HepG2 (cell line): Measurements from ENCODE around the gene MCOLN1. TPM values are rescaled to one million over a fixed set of nuclear protein-coding genes. Genes with fewer than 3 reads are reported as not detected.

Experiments used
- KLF11 ChIP-seq: IDR thresholded peaks from 2 replicates; pipeline ENCODE4 v1.6.1; 2016; ENCODE audit warnings: missing compliant biosample characterization
- NR3C1 ChIP-seq: sonication (generic); formaldehyde crosslinking; IDR thresholded peaks from 2 replicates; pipeline ENCODE4 v1.4.0; 2020; ENCODE audit warnings: missing genetic modification reagents
- PRPF4 ChIP-seq: fragments of 200-400 bp; formaldehyde crosslinking; IDR thresholded peaks from 2 replicates; pipeline ENCODE4 v1.6.1; 2016; ENCODE audit warnings: low read length, low read depth; ENCODE audit not compliant: poor library complexity, severe bottlenecking
- SP1 ChIP-seq, 2 experiments: fragments of 450-650 bp in 1 of 2; sonication (generic) in 1 of 2; formaldehyde crosslinking in 1 of 2; IDR thresholded peaks; 2 replicates each; pipeline versions ENCODE4 v1.4.0 to v1.6.1; 2016 to 2020; ENCODE audit warnings: missing genetic modification reagents in 1 of 2
- TCF7 ChIP-seq: sonication (generic); IDR thresholded peaks from 2 replicates; pipeline ENCODE4 v1.6.1; 2016; ENCODE audit warnings: antibody characterized with exemption, low read depth
- THYN1 ChIP-seq: sonication (generic); formaldehyde crosslinking; IDR thresholded peaks from 2 replicates; pipeline ENCODE4 v1.8.1; 2023; ENCODE audit warnings: low read depth, mild to moderate bottlenecking, moderate library complexity, missing genetic modification reagents, borderline replicate concordance
- ZKSCAN5 ChIP-seq: sonication (generic); formaldehyde crosslinking; IDR thresholded peaks from 2 replicates; pipeline ENCODE4 v1.5.1; 2020; ENCODE audit warnings: mild to moderate bottlenecking, missing genetic modification reagents
- ZMYM4 ChIP-seq: sonication (generic); formaldehyde crosslinking; IDR thresholded peaks from 2 replicates; pipeline ENCODE4 v1.8.1; 2023; ENCODE audit warnings: mild to moderate bottlenecking, missing genetic modification reagents
- ZNF331 ChIP-seq: sonication (generic); formaldehyde crosslinking; IDR thresholded peaks from 2 replicates; pipeline ENCODE4 v1.4.0; 2020; ENCODE audit warnings: missing genetic modification reagents
- ZNF354B ChIP-seq: sonication (generic); formaldehyde crosslinking; IDR thresholded peaks from 2 replicates; pipeline ENCODE4 v1.8.0; 2022; ENCODE audit warnings: mild to moderate bottlenecking, missing genetic modification reagents
- ZNF577 ChIP-seq: sonication (generic); formaldehyde crosslinking; IDR thresholded peaks from 2 replicates; pipeline ENCODE4 v1.4.0; 2020; ENCODE audit warnings: mild to moderate bottlenecking, low read depth, missing genetic modification reagents, borderline replicate concordance
- ZNF747 ChIP-seq: sonication (generic); formaldehyde crosslinking; IDR thresholded peaks from 2 replicates; pipeline ENCODE4 v1.8.1; 2023; ENCODE audit warnings: missing genetic modification reagents, mild to moderate bottlenecking, borderline replicate concordance
- ZNF766 ChIP-seq: sonication (generic); formaldehyde crosslinking; IDR thresholded peaks from 2 replicates; pipeline ENCODE4 v1.5.0; 2020; ENCODE audit warnings: missing genetic modification reagents, borderline replicate concordance
- polyA plus RNA-seq, 8 experiments: library from polyadenylated mRNA; depleted of rRNA in 3 of 8; stranded (reverse) in 7 of 8; unstranded in 1 of 8; fragments of >200 nt; fragmentation: Illumina TruSeq in 4 of 8; extraction: Trizol in 4 of 8; gene quantifications; 2 replicates each; pipeline versions ENCODE4 v1.2.1 to v1.2.3, GENCODE V29; 2011 to 2016; ENCODE audit warnings: low read depth in 4 of 8, missing spikeins in 1 of 8, mixed read lengths in 1 of 8; ENCODE audit not compliant: insufficient read depth in 1 of 8
- total RNA-seq, 5 experiments: library from RNA; depleted of rRNA; stranded (reverse); fragments of >200 nt; fragmentation: Illumina TruSeq; extraction: Trizol; gene quantifications; 2 replicates each; pipeline ENCODE4 v1.2.3, GENCODE V29; 2016; ENCODE audit warnings: low read depth in 1 of 5
- TF ChIP-seq, protein P1 (sequence below): sonication (generic); formaldehyde crosslinking; IDR thresholded peaks from 2 replicates; pipeline ENCODE4 v1.4.0; 2020; ENCODE audit warnings: mild to moderate bottlenecking, missing genetic modification reagents
- TF ChIP-seq, protein P2 (sequence below), 2 experiments: fragments of 450-650 bp in 1 of 2; sonication (generic) in 1 of 2; formaldehyde crosslinking; IDR thresholded peaks; 2 replicates each; pipeline versions ENCODE4 v1.5.0 to v1.8.0; 2020 to 2022; ENCODE audit warnings: mild to moderate bottlenecking in 1 of 2, missing genetic modification reagents in 1 of 2
- TF ChIP-seq, protein P3 (sequence below): sonication (generic); formaldehyde crosslinking; IDR thresholded peaks from 2 replicates; pipeline ENCODE4 v1.5.0; 2020; ENCODE audit warnings: mild to moderate bottlenecking, low read depth, missing genetic modification reagents, borderline replicate concordance
- TF ChIP-seq, protein P4 (sequence below): sonication (generic); formaldehyde crosslinking; IDR thresholded peaks from 2 replicates; pipeline ENCODE4 v1.9.0; 2022; ENCODE audit warnings: missing genetic modification reagents, mild to moderate bottlenecking, borderline replicate concordance
- TF ChIP-seq, protein P5 (sequence below): sonication (generic); formaldehyde crosslinking; IDR thresholded peaks from 2 replicates; pipeline ENCODE4 v1.9.0; 2021; ENCODE audit warnings: missing genetic modification reagents, borderline replicate concordance
- TF ChIP-seq, protein P6 (sequence below): sonication (generic); formaldehyde crosslinking; IDR thresholded peaks from 2 replicates; pipeline ENCODE4 v1.5.1; 2020; ENCODE audit warnings: missing genetic modification reagents, mild to moderate bottlenecking, borderline replicate concordance
- TF ChIP-seq, protein P7 (sequence below): sonication (generic); formaldehyde crosslinking; IDR thresholded peaks from 2 replicates; pipeline ENCODE4 v1.8.1; 2023; ENCODE audit warnings: missing genetic modification reagents, inconsistent platforms, borderline replicate concordance
- TF ChIP-seq, protein P8 (sequence below): sonication (generic); formaldehyde crosslinking; IDR thresholded peaks from 2 replicates; pipeline ENCODE4 v1.8.0; 2022; ENCODE audit warnings: mild to moderate bottlenecking, missing genetic modification reagents, moderate library complexity

The MCOLN1 gene
- total and polyA plus RNA-seq, 2 of the 13 experiments (the other 11 are each of a cell fraction or from before 2014, with no cell fraction given), result 3.4 to 15.7 TPM

DNA sequence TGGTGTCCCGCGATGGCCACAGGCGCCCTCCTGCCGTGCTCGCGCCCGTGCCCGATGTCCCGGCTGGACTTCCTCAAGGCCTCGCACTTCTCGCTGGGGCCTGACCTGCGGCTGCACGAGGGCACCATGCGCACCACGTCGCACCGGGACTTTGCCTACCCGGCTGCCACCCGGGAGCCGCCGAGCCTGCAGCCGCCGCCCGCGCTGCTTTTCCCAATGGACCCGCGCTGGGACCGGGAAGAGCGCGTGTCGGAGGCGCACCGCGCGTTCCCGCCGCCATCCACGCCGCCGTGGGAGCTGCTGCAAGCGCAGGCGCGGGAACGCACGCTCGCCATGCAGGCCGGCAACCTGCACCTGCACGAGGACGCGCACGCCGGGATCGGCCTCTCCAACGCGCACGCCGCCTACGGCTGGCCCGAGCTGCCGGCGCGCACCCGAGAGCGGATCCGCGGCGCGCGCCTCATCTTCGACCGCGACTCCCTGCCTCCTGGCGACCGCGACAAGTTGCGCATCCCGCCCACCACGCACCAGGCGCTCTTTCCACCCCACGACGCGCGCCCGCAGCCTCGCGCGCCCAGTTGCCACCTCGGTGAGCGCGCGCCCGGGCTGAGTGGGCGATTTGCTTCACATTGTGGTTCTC lies 21.5 kb upstream of the MCOLN1 start (continued):
- TF ChIP-seq, protein P1, sequence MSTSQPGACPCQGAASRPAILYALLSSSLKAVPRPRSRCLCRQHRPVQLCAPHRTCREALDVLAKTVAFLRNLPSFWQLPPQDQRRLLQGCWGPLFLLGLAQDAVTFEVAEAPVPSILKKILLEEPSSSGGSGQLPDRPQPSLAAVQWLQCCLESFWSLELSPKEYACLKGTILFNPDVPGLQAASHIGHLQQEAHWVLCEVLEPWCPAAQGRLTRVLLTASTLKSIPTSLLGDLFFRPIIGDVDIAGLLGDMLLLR (CRISPR knock-in tag), result peak; percentile 84
- TF ChIP-seq ZKSCAN5 (CRISPR knock-in tag) (no peak), THYN1 (no peak), SP1 (IDR thresholded peaks at IDR 0.05) (no peak), SP1 (CRISPR knock-in tag; IDR thresholded peaks at IDR 0.05) (no peak; the same call in 1 of the 2 replicates), ZNF331 (CRISPR knock-in tag) (no peak), ZNF354B (CRISPR knock-in tag) (no peak), PRPF4 (no peak), KLF11 (CRISPR knock-in tag) (no peak), NR3C1 (CRISPR knock-in tag) (no peak), ZNF766 (CRISPR knock-in tag) (peak; percentile 82; the same call in 1 of the 2 replicates), ZNF747 (CRISPR knock-in tag) (no peak), ZMYM4 (CRISPR knock-in tag) (no peak), ZNF577 (CRISPR knock-in tag) (no peak), TCF7 (no peak)
- TF ChIP-seq, protein P2, sequence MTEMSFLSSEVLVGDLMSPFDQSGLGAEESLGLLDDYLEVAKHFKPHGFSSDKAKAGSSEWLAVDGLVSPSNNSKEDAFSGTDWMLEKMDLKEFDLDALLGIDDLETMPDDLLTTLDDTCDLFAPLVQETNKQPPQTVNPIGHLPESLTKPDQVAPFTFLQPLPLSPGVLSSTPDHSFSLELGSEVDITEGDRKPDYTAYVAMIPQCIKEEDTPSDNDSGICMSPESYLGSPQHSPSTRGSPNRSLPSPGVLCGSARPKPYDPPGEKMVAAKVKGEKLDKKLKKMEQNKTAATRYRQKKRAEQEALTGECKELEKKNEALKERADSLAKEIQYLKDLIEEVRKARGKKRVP (CRISPR knock-in tag; IDR thresholded peaks at IDR 0.05), result 0 out of 4 replicates have a peak, but pooled peaks of 1 of the 2 experiments have one; percentile 10
- TF ChIP-seq, protein P3, sequence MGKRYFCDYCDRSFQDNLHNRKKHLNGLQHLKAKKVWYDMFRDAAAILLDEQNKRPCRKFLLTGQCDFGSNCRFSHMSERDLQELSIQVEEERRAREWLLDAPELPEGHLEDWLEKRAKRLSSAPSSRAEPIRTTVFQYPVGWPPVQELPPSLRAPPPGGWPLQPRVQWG (CRISPR knock-in tag), result no peak
- TF ChIP-seq, protein P4, sequence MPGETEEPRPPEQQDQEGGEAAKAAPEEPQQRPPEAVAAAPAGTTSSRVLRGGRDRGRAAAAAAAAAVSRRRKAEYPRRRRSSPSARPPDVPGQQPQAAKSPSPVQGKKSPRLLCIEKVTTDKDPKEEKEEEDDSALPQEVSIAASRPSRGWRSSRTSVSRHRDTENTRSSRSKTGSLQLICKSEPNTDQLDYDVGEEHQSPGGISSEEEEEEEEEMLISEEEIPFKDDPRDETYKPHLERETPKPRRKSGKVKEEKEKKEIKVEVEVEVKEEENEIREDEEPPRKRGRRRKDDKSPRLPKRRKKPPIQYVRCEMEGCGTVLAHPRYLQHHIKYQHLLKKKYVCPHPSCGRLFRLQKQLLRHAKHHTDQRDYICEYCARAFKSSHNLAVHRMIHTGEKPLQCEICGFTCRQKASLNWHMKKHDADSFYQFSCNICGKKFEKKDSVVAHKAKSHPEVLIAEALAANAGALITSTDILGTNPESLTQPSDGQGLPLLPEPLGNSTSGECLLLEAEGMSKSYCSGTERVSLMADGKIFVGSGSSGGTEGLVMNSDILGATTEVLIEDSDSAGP (CRISPR knock-in tag), result peak; percentile 52; the same call in 1 of the 2 replicates
- TF ChIP-seq, protein P5, sequence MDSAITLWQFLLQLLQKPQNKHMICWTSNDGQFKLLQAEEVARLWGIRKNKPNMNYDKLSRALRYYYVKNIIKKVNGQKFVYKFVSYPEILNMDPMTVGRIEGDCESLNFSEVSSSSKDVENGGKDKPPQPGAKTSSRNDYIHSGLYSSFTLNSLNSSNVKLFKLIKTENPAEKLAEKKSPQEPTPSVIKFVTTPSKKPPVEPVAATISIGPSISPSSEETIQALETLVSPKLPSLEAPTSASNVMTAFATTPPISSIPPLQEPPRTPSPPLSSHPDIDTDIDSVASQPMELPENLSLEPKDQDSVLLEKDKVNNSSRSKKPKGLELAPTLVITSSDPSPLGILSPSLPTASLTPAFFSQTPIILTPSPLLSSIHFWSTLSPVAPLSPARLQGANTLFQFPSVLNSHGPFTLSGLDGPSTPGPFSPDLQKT (CRISPR knock-in tag), result no peak
- TF ChIP-seq, protein P6, sequence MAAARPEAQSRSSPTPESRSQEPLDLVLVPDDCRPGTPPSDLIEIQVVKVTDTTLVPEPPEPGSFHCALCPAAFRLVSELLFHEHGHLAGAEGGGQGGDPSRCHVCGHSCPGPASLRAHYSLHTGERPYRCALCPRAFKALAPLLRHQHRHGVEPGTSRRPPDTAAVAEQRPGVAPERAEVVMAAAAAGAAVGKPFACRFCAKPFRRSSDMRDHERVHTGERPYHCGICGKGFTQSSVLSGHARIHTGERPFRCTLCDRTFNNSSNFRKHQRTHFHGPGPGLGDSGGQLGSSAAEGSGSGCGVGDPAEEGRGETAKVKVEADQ (CRISPR knock-in tag), result peak; percentile 38; the same call in 1 of the 2 replicates
- TF ChIP-seq, protein P7, sequence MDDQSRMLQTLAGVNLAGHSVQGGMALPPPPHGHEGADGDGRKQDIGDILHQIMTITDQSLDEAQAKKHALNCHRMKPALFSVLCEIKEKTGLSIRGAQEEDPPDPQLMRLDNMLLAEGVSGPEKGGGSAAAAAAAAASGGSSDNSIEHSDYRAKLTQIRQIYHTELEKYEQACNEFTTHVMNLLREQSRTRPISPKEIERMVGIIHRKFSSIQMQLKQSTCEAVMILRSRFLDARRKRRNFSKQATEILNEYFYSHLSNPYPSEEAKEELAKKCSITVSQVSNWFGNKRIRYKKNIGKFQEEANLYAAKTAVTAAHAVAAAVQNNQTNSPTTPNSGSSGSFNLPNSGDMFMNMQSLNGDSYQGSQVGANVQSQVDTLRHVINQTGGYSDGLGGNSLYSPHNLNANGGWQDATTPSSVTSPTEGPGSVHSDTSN (CRISPR knock-in tag), result no peak
- TF ChIP-seq, protein P8, sequence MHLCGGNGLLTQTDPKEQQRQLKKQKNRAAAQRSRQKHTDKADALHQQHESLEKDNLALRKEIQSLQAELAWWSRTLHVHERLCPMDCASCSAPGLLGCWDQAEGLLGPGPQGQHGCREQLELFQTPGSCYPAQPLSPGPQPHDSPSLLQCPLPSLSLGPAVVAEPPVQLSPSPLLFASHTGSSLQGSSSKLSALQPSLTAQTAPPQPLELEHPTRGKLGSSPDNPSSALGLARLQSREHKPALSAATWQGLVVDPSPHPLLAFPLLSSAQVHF (CRISPR knock-in tag), result no peak; the same call in 1 of the 2 replicates
